ENCODE data around the gene LCAT.
"Not testable (repeated sequence)": the region's sequence is repeated elsewhere in the genome, so short reads cannot be mapped to it uniquely, and the experiment has no call there.

The LCAT gene

GRCh38 chr16:67943619-67944504, at the start of gene LCAT:
Gene LCAT, minus strand, starts transcription at chr16:67944120. Its CDS starts 19 bp downstream, at chr16:67944101.
- no peak for DNase-seq (ENCODE audit: low read depth)

GRCh38 chr16:67993207-67994039, 49.5 kb upstream of the LCAT start:
- peak; percentile 67 for DNase-seq (ENCODE audit: low read depth)

- DNase-seq (ENCODE audit: low read depth), result no peak
These were observed 48.8 kb upstream of the LCAT start for GRCh38 chr16:67992661-67993206.

GRCh38 chr16:67990018-67990386, 46.1 kb upstream of the LCAT start:
- DNase-seq (ENCODE audit: low read depth), result no peak

- no peak for DNase-seq (ENCODE audit: low read depth)
These were observed 45.5 kb upstream of the LCAT start for GRCh38 chr16:67989322-67990017.

- DNase-seq (ENCODE audit: low read depth), result no peak
These were observed 44.8 kb upstream of the LCAT start for GRCh38 chr16:67988675-67989074.

GRCh38 chr16:67987460-67988160, 43.7 kb upstream of the LCAT start:
- no peak for DNase-seq (ENCODE audit: low read depth)

- no peak for DNase-seq (ENCODE audit: low read depth)
These were observed 43.0 kb upstream of the LCAT start for GRCh38 chr16:67986949-67987348.

- no peak for DNase-seq (ENCODE audit: low read depth)
These were observed 38.2 kb upstream of the LCAT start for GRCh38 chr16:67982011-67982696.

GRCh38 chr16:67979955-67980678, 36.2 kb upstream of the LCAT start, which contains the start of gene DPEP3:
Gene DPEP3, minus strand, starts transcription at chr16:67980499. Its CDS starts 119 bp downstream, at chr16:67980380.
- DNase-seq (ENCODE audit: low read depth), result no peak

GRCh38 chr16:67977469-67978227, 33.7 kb upstream of the LCAT start:
- DNase-seq (ENCODE audit: low read depth), result no peak

GRCh38 chr16:67977005-67977404, 33.1 kb upstream of the LCAT start:
- no peak for DNase-seq (ENCODE audit: low read depth)

- DNase-seq (ENCODE audit: low read depth), result no peak
These were observed 32.3 kb upstream of the LCAT start for GRCh38 chr16:67976205-67976604.

- no peak for DNase-seq (ENCODE audit: low read depth)
These were observed 31.6 kb upstream of the LCAT start for GRCh38 chr16:67975321-67976105.

GRCh38 chr16:67972285-67972684, 28.4 kb upstream of the LCAT start:
- DNase-seq (ENCODE audit: low read depth), result not testable (repeated sequence)

- no peak for DNase-seq (ENCODE audit: low read depth)
These were observed 27.2 kb upstream of the LCAT start for GRCh38 chr16:67971111-67971510.

- no peak for DNase-seq (ENCODE audit: low read depth)
These were observed 25.5 kb upstream of the LCAT start for GRCh38 chr16:67969254-67970039.

Measured in T-helper 22 cell (primary cell).